HG02970 (cell line): ENCODE data around the gene CCDC93.

Experiments used
- ATAC-seq: cut with Tn5 transposase; IDR thresholded peaks from one replicate; pipeline ENCODE4 v1.9.1; 2021; ENCODE audit warnings: mild to moderate bottlenecking, moderate library complexity, moderate number of reproducible peaks; ENCODE audit not compliant: unreplicated experiment, low FRiP score

Gene CCDC93

GRCh38 chr2:118013724-118014491, at the start of gene CCDC93:
TSS of gene CCDC93 (minus strand) at chr2:118014070. CDS start at chr2:118013995, 75 bp downstream.
- ATAC-seq = peak; percentile 88

DNA sequence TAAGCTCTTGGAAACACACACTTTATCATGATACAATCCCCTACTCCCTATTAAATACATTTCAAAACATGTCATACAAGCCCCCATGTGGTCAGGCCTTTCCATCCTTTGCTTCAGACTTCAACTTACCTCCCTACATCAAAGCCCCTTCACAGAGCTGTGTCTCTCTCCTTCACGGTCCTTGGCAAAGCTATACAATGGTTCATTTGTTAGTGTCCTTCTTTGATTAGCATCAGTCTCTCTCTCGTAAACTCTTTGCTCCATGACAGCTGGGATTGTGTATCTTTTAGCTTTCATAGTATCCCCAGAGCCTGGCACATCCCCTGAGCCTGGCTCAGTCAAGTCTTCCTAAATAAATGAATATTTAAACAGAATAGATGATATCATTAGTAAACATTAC, 48.8 kb upstream of the CCDC93 start:
- ATAC-seq = no peak

DNA sequence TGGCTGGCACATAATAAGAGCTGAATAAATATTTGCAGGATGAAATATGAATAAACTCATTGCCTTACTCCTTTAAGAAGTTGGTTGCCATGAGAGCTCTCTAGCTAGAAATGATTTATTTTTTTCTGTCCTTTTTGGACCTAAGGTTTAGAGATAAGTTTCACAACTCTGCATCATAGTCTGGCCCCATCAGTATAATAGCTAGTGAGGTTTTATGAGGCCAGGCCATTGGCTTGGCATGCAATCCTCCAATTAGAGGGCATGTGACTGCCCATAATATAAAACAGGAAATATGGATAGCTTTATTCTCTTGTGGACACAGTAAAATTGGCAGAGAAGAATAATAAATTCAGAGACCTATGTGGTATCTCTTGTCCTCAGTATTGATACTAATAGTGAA, 48.2 kb upstream of the CCDC93 start:
- ATAC-seq = no peak

DNA sequence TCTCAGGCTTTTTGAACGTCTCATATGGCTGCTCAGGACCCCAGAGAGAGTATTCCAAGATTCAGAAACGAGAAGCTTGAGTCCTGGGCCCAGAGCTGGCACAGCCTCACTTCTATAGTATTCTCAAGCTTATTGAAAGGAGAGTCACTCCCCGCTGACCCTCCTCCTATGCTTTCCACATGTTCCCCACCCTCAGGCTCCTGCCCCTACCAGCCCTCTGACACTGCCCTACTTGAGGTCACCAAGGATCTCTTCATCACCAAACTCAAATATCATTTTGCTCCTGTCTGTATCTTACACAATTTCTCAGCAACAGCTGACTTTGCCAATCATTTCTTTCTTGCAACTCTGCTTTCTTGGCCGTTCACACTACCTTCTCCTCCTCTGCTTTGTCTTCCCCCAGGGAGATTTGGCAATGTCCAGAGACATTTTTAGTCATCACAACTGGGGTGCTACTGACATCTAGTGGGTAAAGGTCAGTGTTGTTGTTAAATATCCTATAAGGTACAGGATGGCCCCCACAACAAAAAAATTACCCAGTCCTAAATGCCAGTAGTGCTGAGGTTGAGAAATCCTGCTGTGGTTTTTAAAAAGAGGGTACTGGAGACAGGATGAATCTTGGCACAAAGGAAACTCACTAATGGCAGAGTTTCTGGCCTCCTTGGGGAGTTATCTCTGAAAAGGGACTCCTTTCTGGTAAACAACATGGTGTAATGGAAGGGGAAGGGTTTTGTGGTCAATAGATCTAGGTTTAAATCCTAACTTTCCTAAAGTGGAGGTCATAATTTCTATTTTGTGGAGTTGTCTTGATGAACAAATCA, 47.5 kb upstream of the CCDC93 start:
- ATAC-seq = peak; percentile 50

DNA sequence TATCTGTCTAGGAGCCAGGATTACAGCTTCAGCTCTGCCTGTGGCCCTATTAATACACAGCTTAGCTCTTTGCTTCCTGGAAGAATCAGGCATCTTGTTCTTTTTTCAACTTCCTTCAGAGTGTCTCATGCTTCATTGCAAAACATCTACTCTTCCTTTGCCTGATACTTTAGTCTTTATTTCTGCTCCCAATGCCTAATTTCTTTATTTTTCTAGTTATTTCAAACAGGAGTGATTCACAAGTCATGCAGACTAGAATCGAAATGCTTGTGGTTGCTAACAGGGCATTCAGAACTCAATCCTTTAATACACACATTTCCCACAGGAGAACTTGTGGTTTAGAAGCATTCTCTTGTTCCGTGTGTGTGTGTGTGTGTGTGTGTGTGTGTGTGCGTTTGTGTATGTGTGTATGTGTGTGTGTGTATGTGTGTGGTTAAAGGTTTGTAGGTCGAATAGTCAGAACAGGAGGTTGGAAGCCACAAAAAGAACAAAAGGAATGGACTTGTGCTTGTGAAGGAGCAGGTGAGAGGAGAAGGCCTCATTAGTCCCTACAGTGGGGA, 46.1 kb upstream of the CCDC93 start:
- no peak for ATAC-seq

- no peak for ATAC-seq
Measured at GRCh38 chr2:118058951-118059350, 45.1 kb upstream of the CCDC93 start.

GRCh38 chr2:118056801-118057200, 42.9 kb upstream of the CCDC93 start:
- ATAC-seq = no peak

DNA sequence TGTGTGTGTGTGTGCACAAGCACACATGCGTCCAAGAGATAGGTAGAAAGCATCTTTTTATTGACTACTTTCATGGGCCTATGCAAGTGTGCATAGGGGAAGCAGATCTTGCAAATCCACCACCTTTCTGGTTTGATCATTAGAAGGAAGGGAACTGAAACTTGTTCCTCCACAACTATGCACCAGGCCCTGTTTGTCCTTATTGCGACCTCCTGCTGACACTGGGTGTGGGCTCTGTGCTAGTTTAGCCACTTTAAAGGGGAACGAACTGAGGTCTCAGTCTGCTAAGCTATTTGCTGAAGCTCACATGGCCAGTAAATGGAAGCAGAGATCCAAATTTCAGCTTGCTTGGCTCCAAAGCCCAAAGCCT, 42.3 kb upstream of the CCDC93 start:
- ATAC-seq = peak; percentile 72

DNA sequence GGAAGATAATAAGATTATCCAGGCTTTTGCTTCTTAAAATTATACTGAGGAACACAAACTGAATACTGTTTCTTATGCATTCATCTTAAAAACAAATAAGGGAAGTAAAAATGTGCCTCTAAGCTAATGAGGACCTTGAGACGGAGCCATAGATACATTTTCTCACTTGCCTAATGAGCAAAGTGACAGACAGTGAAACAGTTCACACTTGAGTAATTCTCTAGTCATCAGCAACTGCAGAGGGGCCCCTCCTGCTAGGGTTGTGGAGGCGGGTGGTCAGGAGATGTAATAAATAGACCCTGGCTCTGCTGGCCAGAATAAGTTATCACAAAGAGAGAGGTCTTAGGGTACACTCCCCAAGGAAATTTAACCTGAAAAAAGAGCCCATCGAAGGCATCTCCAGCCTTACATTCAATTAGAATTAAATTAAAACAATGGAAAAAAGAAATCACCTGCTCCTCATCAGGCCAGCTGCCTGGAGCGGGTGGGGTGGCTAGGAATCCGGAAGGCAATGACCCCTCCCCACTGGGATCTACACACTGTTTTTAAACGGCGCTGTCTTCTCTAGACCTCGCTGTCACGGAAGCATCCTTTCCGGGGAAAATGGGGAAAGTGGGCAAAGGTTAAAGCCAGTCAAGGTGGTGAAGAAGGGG, 41.8 kb upstream of the CCDC93 start:
- ATAC-seq = peak; percentile 54

GRCh38 chr2:118054213-118055008, 40.5 kb upstream of the CCDC93 start:
- no peak for ATAC-seq

- no peak for ATAC-seq
Measured at GRCh38 chr2:118053681-118054080, 39.8 kb upstream of the CCDC93 start.

- ATAC-seq = no peak
Measured at GRCh38 chr2:118052474-118052873, 38.6 kb upstream of the CCDC93 start.

DNA sequence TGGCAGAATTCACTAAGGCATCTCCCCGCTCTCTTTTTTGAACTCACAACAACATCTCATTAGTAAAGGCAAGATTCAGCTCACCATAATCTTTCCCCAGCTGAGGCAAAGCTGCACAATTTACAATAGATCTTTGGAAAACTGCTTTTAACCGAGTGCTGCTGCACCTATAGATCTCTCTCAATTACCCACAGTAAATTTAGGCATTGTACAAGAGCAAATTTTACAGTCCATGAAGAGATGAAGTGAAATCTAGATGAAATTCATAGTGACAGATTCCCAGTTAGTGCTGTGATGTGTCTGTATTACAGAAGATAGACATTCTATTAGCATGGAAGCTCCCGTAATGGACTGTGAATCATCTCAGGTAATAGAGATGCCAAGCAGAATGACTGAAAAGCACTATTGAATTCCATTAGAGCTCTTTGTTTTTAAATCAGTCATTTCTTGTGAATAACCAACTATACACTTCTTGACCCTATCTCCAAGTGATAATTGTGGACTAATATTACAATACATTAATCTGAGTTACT, 38.0 kb upstream of the CCDC93 start:
- no peak for ATAC-seq

- no peak for ATAC-seq
Measured at GRCh38 chr2:118050974-118051373, 37.1 kb upstream of the CCDC93 start.

DNA sequence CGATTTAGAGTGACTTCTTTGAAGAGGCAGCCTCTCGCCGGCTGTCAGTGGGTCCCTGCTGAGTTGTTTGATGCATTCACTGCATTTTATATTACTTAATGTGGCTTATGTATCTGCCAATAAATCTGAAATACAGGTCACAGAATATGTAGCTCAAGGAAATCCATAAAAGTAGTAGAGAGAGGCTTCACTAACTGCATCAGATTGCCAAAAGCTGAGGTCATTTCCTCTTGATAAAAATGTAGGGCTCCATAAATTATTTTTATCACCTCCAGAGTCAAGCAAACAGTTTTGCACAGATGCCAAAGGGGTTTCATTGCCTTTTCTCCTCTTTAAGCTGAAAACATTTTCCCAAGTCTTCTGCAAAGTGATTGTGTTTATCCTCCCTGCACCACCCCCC, 36.5 kb upstream of the CCDC93 start:
- ATAC-seq = no peak

GRCh38 chr2:118049816-118050140, 35.9 kb upstream of the CCDC93 start:
- no peak for ATAC-seq

- no peak for ATAC-seq
Measured at GRCh38 chr2:118049140-118049815, 35.4 kb upstream of the CCDC93 start.

- ATAC-seq = no peak
Measured at GRCh38 chr2:118048401-118048800, 34.5 kb upstream of the CCDC93 start.

- ATAC-seq = no peak
Measured at GRCh38 chr2:118047380-118047826, 33.5 kb upstream of the CCDC93 start.
